ENCODE results near the gene SGCD.

SGCD gene

DNA sequence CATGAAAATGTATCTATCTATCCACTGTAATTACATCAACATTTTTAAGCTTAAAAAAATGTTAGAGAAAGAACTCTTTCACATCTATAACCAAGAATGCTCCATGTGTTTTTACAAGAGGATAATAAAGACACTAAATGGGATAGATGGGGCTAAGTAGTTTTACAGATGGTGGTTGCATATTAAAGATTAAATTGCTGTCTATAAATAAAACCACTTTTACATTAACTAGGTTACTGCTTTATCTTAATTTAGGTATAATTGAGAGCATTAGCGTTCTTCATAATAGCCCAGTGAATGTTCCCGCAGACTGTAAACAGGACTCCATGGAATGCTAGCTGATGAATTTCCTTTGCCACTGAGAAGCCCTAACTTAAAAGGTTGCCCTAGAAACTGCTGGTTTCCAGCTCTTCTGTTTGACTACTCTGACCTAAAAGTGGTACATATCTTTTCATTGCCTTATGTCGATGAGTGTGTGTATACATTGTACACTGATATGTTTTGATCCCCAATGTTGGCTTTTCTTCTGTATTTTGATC, 117.9 kb downstream of the SGCD start:
- TF ChIP-seq, protein P1, sequence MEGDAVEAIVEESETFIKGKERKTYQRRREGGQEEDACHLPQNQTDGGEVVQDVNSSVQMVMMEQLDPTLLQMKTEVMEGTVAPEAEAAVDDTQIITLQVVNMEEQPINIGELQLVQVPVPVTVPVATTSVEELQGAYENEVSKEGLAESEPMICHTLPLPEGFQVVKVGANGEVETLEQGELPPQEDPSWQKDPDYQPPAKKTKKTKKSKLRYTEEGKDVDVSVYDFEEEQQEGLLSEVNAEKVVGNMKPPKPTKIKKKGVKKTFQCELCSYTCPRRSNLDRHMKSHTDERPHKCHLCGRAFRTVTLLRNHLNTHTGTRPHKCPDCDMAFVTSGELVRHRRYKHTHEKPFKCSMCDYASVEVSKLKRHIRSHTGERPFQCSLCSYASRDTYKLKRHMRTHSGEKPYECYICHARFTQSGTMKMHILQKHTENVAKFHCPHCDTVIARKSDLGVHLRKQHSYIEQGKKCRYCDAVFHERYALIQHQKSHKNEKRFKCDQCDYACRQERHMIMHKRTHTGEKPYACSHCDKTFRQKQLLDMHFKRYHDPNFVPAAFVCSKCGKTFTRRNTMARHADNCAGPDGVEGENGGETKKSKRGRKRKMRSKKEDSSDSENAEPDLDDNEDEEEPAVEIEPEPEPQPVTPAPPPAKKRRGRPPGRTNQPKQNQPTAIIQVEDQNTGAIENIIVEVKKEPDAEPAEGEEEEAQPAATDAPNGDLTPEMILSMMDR (IDR thresholded peaks at IDR 0.05; ENCODE audit: low read depth, low read length) = no peak
- DNase-seq (ENCODE audit: extremely low read depth, low read depth) = no peak

DNA sequence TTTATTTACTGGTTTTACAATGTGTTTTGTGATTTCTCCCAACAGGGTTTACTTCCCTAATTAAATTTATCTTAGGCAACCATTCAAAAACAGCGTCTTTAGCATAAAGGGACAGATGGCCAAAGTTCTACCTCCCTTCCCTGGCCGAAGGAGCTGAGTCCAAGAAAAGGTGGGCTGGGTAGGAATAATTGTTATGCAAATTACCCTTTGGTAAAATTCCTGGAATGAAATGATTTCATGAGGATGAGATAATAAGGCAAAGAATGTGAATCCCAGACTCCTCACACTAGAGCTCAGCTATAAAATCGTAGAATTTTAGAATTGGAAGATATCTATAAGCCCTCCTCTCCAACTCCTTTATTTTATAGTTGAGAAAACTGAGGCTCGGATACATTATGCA, 119.6 kb downstream of the SGCD start:
- no peak for DNase-seq (ENCODE audit: extremely low read depth, low read depth)
- TF ChIP-seq, protein P1 (IDR thresholded peaks at IDR 0.05; ENCODE audit: low read depth, low read length) = no peak

DNA sequence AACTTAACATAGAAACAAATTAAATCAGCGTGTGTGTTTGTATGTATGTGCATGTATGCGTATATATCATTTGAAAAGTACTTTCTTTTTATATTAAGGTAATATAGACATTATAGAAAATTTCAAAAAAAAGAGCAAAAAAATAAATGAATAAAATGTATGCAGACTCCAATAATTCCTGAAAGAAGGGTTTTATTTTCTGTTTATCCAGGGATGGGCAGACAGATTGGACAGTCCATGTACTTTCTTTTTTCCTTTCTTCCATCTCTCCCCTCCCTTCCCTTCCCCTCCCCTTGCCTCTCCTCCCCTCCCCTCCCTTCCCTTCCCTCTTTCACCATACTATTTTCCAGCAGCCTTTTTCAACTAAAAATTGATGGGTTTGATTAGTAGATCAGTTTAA, 123.8 kb downstream of the SGCD start:
- TF ChIP-seq, protein P1 (IDR thresholded peaks at IDR 0.05; ENCODE audit: low read depth, low read length) = no peak
- no peak for DNase-seq (ENCODE audit: extremely low read depth, low read depth)

DNA sequence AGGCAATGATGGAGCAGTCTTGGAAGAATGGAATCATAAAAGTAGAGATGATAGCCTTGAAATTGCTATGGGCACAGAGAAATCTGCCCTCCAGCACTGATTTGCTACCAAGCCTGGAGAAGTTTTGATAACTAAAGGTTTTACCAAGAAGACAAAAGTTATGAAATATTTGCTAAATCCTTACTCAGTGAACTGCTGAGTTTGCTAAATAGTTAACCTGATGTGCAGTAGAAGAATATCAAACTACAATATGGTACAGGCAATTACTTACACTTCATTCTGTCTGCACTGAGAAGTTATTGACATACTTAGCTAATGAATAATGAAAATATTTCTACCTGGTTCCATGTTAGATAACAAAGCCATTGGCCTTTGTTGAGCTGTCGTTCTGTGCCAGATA, 124.5 kb downstream of the SGCD start:
- DNase-seq (ENCODE audit: extremely low read depth, low read depth) = no peak
- TF ChIP-seq, protein P1 (IDR thresholded peaks at IDR 0.05; ENCODE audit: low read depth, low read length) = no peak

DNA sequence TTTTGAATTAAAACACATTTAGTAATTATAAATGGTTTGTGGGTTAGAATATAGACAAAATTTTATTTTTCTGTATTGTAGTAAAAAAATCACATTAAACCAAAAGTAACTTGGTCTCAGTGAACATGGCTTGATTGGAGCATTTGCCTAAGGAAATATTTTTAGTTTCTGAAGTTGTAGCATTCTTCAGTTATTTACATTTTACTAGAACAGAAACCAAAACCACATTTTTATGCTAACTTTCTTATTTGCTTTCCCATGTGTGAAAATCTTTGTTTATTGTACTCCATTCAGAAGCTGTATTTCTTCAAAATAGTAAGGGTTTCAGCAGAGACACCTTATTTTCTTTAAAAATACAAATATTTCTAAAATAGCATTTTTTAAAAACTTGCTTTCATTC, 129.9 kb downstream of the SGCD start:
- TF ChIP-seq, protein P1 (IDR thresholded peaks at IDR 0.05; ENCODE audit: low read depth, low read length) = no peak
- DNase-seq (ENCODE audit: extremely low read depth, low read depth) = no peak

DNA sequence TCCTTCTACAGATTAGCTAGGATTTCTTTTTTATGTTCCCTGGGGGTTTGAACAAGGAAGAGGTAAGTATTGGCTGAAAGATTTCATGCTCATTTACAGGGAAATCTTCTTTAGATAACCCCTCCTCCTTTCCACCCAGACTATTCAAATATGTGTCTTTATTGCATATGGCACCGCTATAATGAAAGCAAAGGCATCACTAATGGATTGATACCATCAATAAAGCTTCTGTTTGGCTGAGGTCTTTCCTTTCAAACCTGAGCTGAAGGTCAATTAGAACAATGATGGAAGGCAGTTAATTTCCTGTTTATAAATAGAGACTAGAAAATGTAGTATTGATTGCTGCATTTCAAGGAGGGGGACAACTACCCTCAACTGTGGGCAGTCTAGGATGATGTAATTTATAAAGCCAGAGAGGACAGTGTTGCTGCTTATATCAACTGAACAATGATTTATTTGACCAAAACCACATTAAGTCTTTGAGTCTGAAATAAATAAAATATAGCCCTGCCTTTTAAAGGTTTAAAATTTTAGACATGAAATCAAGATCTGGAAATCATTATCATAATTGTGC, 132.9 kb downstream of the SGCD start:
- TF ChIP-seq, protein P1 (IDR thresholded peaks at IDR 0.05; ENCODE audit: low read depth, low read length) = no peak
- DNase-seq (ENCODE audit: extremely low read depth, low read depth) = no peak

DNA sequence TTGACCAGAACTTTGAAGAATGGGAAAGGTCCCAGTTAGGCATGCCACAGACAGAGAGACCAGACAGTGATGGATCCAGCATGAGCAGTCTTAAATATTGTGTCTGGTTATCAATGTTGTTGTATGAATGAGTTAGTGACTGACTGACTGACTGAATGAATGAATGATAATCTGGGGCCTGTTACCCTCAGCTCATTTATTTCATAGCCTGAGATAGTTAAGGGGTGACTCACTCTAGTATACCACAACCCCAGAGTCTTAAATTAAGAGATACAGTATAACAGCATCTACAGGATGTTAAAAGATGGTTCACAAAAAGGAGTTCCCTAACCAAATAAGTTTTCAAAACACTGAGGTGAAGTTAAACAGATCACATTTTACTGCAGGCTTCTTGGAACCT, 133.5 kb downstream of the SGCD start:
- DNase-seq (ENCODE audit: extremely low read depth, low read depth) = no peak
- TF ChIP-seq, protein P1 (IDR thresholded peaks at IDR 0.05; ENCODE audit: low read depth, low read length) = no peak
